Lung (tissue), 12 donors: ENCODE results near the gene ANXA2R. TPM values are rescaled to one million over a fixed set of nuclear protein-coding genes. Genes with fewer than 3 reads are reported as not detected.

Source experiments
- ATAC-seq: fragments of 200-7000 bp; cut with Tn5 transposase; one replicate; pipeline ENCODE4 v1.9.1; 2020; ENCODE audit warnings: moderate number of reproducible peaks; ENCODE audit not compliant: insufficient read depth, low FRiP score
- DNase-seq, 3 donors: peaks; one replicate each; pipeline ENCODE4 v3.0.0-alpha.2; 2013 to 2017
- H3K27ac ChIP-seq, 2 donors: one replicate each; pipeline ENCODE4 v1.5.1; 2013; ENCODE audit warnings: mild to moderate bottlenecking in 2 of 2, moderate library complexity in 2 of 2, control low read depth in 1 of 2, inconsistent platforms in 1 of 2, low read depth in 1 of 2, low read length in 1 of 2
- H3K27me3 ChIP-seq, 3 donors: one replicate each; pipeline ENCODE4 v1.5.1; 2013; ENCODE audit warnings: low read length in 2 of 3; ENCODE audit not compliant: control insufficient read depth in 3 of 3, insufficient read depth in 3 of 3
- H3K36me3 ChIP-seq, 4 donors: one replicate each; pipeline ENCODE4 v1.5.1; 2013; ENCODE audit warnings: low read length in 4 of 4, mild to moderate bottlenecking in 1 of 4, moderate library complexity in 1 of 4; ENCODE audit not compliant: control insufficient read depth in 4 of 4, insufficient read depth in 4 of 4
- H3K4me1 ChIP-seq, 5 donors: one replicate each; pipeline ENCODE4 v1.5.1; 2013; ENCODE audit warnings: low read length in 5 of 5, mild to moderate bottlenecking in 2 of 5, moderate library complexity in 1 of 5; ENCODE audit not compliant: control insufficient read depth in 5 of 5, insufficient read depth in 5 of 5
- H3K4me3 ChIP-seq: one replicate; pipeline ENCODE4 v1.5.1; 2013; ENCODE audit warnings: mild to moderate bottlenecking, control low read depth, moderate library complexity
- H3K9ac ChIP-seq, 2 donors: one replicate each; pipeline ENCODE4 v1.5.1; 2013; ENCODE audit warnings: low read length in 2 of 2, control low read depth in 1 of 2; ENCODE audit not compliant: insufficient read depth in 1 of 2
- H3K9me3 ChIP-seq, 4 donors: one replicate each; pipeline ENCODE4 v1.5.1; 2013; ENCODE audit warnings: low read length in 3 of 4, mild to moderate bottlenecking in 1 of 4, moderate library complexity in 1 of 4; ENCODE audit not compliant: control insufficient read depth in 4 of 4, insufficient read depth in 3 of 4
- CTCF ChIP-seq: IDR thresholded peaks from 2 replicates; pipeline ENCODE4 v1.5.1; 2012; ENCODE audit warnings: mild to moderate bottlenecking; ENCODE audit errors: control extremely low read depth, extremely low read depth
- WGBS, 2 donors: extraction: QIAGEN DNeasy Blood & Tissue Kit; methylation state at CpG; one replicate each; pipeline ENCODE4 v1.1.7; 2013; 5-methylcytosine and 5-hydroxymethylcytosine counted together
- polyA plus RNA-seq, 2 donors: library from polyadenylated mRNA; stranded (reverse); fragments of 200-250 nt; gene quantifications; one replicate each; pipeline ENCODE4 v1.2.1, GENCODE V29; 2013
- total RNA-seq, 2 donors: library from RNA; depleted of rRNA in 1 of 2; stranded (reverse); fragments of >200 nt in 1 of 2; gene quantifications; one replicate each; pipeline ENCODE4 v1.2.1, GENCODE V29; 2014 to 2021
- donor health status: control.
- donor health status: control.
- donor health status: Bipolar disorder and iron deficiency.
- donor health status: healthy.
- donor health status: DM: yes; HTN: yes; CAD: no.

ANXA2R gene
- total and polyA plus RNA-seq, 4 donors, result 4.0 to 5.2 (median 4.8) TPM

GRCh38 chr5:43066799-43067741 lies 27.0 kb upstream of the ANXA2R start:
- TF ChIP-seq CTCF, result no peak
- H3K9me3 ChIP-seq, result no peaks in the 10 kb centered on the region
- WGBS, 2 donors, result 0 to 1% methylated on average over 45 of the region's 45 CpGs
- peak overlapping the region; percentile 71 for H3K4me3 ChIP-seq
- H3K9ac ChIP-seq, result peak overlapping the region; percentile 88 to 93
- DNase-seq (peak; percentile 93 to 98 (median 97)), ATAC-seq (peak; percentile 67)
- peaks cover 3 to 12% (median 6%) of the 10 kb centered on the region in 4 donors for H3K36me3 ChIP-seq
- H3K27ac ChIP-seq, result peak overlapping the region; percentile 99
- H3K27me3 ChIP-seq, result no peaks in the 10 kb centered on the region
- H3K4me1 ChIP-seq, result peaks cover 1 to 14% (median 11%) of the 10 kb centered on the region in 5 donors

GRCh38 chr5:43065948-43066798 lies 26.1 kb upstream of the ANXA2R start:
- Histone ChIP-seq H3K9me3 (no peaks in the 10 kb centered on the region), H3K27ac (peak overlapping the region; percentile 99), H3K36me3 (peaks cover 1 to 9% (median 4%) of the 10 kb centered on the region in 4 donors), H3K27me3 (no peaks in the 10 kb centered on the region), H3K9ac (peak overlapping the region; percentile 88 to 93), H3K4me3 (peak overlapping the region; percentile 71), H3K4me1 (peaks cover 1 to 14% (median 11%) of the 10 kb centered on the region in 5 donors)
- WGBS, 2 donors, result 0 to 1% methylated on average over 75 of the region's 75 CpGs
- no peak for TF ChIP-seq CTCF
- ATAC-seq, result peak; percentile 56
- DNase-seq, result peak in 2 of 3 donors; percentile 83 to 86

GRCh38 chr5:43065387-43065947 lies 25.3 kb upstream of the ANXA2R start:
- H3K27ac ChIP-seq, result peak overlapping the region; percentile 99
- TF ChIP-seq CTCF, result no peak
- H3K36me3 ChIP-seq, result peaks cover 0 to 3% (median under 1%) of the 10 kb centered on the region in 4 donors
- peak overlapping the region; percentile 71 for H3K4me3 ChIP-seq
- no peaks in the 10 kb centered on the region for H3K9me3 ChIP-seq
- ATAC-seq, result no peak
- peak in 2 of 3 donors; percentile 62 to 76 for DNase-seq
- no peaks in the 10 kb centered on the region for H3K27me3 ChIP-seq
- 1% methylated on average over 18 of the region's 18 CpGs for WGBS, 2 donors
- peak overlapping the region; percentile 88 to 93 for H3K9ac ChIP-seq
- H3K4me1 ChIP-seq, result peaks cover 1 to 14% (median 11%) of the 10 kb centered on the region in 5 donors
